ENCODE measurements around the gene THY1. TPM values are rescaled to one million over a fixed set of nuclear protein-coding genes. Genes with fewer than 3 reads are reported as not detected.

Gene THY1
- total RNA-seq, 1 donor from 2014 or later: 1.6 TPM

DNA sequence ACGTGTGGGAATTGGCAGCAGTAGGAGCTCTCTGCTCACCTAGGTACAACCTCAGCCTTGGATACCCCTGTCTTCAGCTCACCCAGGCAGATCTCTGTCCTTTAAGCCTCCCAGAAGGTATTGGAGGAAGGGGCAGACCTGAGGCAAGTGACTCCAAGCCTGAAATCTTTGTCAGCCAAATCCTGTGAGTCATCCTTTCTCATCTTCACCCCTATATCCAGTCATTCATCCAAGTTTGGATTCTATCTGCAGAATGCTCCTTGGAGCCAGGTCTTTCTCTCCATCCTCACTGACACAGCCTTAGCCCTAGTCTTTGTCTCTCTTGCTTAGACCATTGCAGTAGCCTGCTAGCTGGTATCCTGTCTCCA lies 10.4 kb upstream of the THY1 start:
- intact Hi-C loops (cut with micrococcal nuclease): no loop called here
- no peak overlapping the region for H3K27ac Mint-ChIP-seq

DNA sequence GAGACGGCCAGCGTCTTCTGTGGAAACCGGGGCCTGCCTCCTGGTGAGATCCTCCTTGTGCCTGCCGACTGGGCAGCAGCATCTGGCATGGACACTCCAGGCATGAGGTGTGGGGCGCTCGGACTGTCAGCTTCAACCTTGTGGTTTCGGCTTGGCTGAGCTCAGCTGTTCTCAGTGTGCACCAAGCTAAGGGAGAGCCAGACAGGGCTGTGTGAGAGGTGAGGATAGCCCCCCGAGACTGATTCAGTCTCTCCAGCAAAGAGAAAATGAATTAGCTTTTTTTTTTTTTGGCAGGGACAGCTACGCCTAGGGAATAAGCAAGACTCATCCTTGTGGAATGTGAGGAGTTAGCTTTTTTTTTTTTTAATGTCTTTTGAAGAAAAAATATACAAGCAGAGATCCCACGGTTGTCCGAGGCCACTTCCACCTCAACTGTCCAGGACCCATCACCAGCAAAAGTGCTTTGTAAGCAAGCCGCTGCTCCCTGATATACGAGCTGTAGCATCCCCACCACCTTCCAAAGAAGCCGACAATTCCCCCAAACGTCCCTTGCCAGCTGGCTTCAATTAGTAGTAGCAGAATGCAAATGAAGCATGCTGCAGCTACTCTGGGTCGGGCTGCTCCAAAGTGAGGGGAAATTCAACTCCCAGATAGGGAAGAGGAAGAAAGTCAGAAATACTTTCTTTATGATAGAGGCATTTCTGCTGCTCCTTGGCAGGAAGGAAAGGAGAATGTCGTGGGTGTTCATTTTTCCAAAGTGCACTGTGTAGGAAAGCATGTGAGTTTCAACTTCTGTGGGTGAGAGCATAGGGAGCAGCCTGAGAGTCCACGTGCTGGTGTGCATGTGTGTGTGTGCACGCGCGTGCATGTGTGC lies 9.7 kb upstream of the THY1 start:
- no peaks in the 10 kb centered on the region for H3K4me1 Mint-ChIP-seq
- H3K27me3 Mint-ChIP-seq: peaks cover 22% of the 10 kb centered on the region
- intact Hi-C loops (cut with micrococcal nuclease): no loop called here
- DNase-seq: no peak
- H3K36me3 Mint-ChIP-seq (ENCODE audit: low read depth): no peaks in the 10 kb centered on the region
- H3K27ac Mint-ChIP-seq: no peak overlapping the region
- H3K9me3 Mint-ChIP-seq: peaks cover 3% of the 10 kb centered on the region
- H3K4me3 Mint-ChIP-seq: no peak overlapping the region

More for the DNA sequence above, 10.4 kb upstream of the THY1 start:
- no peak overlapping the region for H3K4me3 Mint-ChIP-seq
- H3K9me3 Mint-ChIP-seq: peaks cover 3% of the 10 kb centered on the region
- H3K27me3 Mint-ChIP-seq: peaks cover 20% of the 10 kb centered on the region
- no peaks in the 10 kb centered on the region for H3K36me3 Mint-ChIP-seq (ENCODE audit: low read depth)
- DNase-seq: no peak
- H3K4me1 Mint-ChIP-seq: no peaks in the 10 kb centered on the region

DNA sequence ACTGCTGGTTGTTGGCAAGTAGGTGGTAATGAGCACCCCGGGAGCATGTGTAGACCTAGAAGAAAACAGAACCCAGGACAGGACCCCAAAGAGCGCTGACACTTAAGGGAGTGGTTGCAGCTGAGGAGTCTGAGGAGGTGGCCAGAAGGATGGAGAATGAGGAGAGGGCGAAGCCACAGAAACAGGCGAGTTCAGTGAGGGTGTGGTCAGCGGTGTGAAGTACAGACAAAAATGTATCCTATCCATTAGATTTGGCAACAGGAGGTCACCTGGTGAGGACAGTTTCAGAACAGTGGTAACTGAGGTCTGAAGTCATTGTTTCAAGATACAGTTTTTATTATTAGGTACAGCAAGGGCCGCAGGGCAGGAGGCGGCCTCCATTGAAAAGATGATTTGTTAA lies 8.6 kb upstream of the THY1 start:
- H3K9me3 Mint-ChIP-seq: no peaks in the 10 kb centered on the region
- H3K27me3 Mint-ChIP-seq: peaks cover 22% of the 10 kb centered on the region
- DNase-seq: no peak
- no peak overlapping the region for H3K4me3 Mint-ChIP-seq
- intact Hi-C loops (cut with micrococcal nuclease): no loop called here
- H3K27ac Mint-ChIP-seq: no peak overlapping the region
- no peaks in the 10 kb centered on the region for H3K36me3 Mint-ChIP-seq (ENCODE audit: low read depth)
- no peaks in the 10 kb centered on the region for H3K4me1 Mint-ChIP-seq

DNA sequence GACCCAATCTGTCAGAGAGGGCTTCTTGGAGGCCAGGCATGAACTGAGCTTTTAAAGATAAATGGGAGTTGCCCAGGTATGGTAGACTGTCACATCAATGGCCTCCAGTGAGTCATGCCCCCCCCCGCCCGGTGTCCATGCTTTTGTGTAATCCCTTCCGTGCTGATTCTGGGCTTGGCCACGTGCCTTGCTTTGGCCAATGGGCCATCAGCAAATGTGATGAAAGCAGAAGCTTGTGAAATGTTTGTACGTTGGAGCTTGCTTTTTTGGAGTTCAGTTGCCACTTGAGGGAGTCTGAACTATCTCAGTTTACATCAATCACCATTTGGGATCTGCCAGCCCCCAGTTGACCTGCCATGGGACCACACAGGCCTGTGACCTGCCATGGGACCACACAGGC lies 4.3 kb upstream of the THY1 start:
- Mint-ChIP-seq H3K27ac (no peak overlapping the region), H3K4me3 (no peak overlapping the region), H3K4me1 (peaks cover 6% of the 10 kb centered on the region), H3K36me3 (ENCODE audit: low read depth) (no peaks in the 10 kb centered on the region), H3K27me3 (peaks cover 37% of the 10 kb centered on the region), H3K9me3 (no peaks in the 10 kb centered on the region)
- DNase-seq: no peak
- intact Hi-C loops (cut with micrococcal nuclease): no loop called here

DNA sequence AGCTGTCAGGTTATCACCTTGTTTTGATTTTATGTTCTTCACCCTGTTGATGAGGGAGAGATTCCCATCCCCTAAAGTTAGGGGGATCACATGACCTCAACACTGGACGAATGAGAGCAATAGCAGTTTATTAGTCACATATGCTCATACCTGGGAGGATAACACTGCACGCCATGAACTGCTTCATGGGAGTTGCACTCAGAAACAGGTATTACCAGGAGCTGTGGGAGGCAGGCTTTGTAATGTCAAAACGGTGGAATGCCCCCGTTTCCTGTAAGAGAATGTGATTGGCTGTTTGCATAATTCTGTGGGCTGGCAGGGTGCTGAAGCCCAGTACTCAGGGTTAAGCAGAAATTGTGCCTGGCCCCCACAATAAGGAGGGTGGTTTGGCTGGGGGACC lies 3.2 kb upstream of the THY1 start:
- Mint-ChIP-seq H3K36me3 (ENCODE audit: low read depth) (no peaks in the 10 kb centered on the region), H3K4me1 (peaks cover 11% of the 10 kb centered on the region), H3K27ac (no peak overlapping the region), H3K9me3 (no peaks in the 10 kb centered on the region), H3K4me3 (no peak overlapping the region), H3K27me3 (peaks cover 43% of the 10 kb centered on the region)
- DNase-seq: no peak
- intact Hi-C loops (cut with micrococcal nuclease): no loop called here

DNA sequence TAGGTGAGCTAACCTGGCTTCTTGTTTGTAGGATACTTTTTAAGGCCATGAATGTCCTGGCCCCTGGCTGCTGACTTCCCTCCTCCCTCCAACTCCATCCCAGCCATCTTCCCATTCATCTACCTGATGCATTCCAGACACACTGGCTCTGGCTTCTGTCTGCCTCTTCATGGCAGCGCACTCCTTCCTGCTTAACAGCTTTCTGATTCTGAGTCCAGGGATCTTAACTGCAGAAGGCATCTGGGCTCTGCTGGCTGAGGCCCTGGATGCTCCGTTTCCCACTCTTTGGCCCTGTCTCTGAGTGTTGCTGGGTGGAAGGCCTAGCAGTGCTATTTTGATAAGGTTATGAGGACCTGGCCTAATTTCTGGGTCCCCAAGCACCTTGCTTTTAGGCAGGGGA lies 1.8 kb upstream of the THY1 start:
- Mint-ChIP-seq H3K9me3 (no peaks in the 10 kb centered on the region), H3K4me1 (peaks cover 11% of the 10 kb centered on the region), H3K27me3 (peaks cover 39% of the 10 kb centered on the region), H3K36me3 (ENCODE audit: low read depth) (no peaks in the 10 kb centered on the region), H3K4me3 (no peak overlapping the region), H3K27ac (no peak overlapping the region)
- DNase-seq: no peak
- intact Hi-C loops (cut with micrococcal nuclease): no loop called here

DNA sequence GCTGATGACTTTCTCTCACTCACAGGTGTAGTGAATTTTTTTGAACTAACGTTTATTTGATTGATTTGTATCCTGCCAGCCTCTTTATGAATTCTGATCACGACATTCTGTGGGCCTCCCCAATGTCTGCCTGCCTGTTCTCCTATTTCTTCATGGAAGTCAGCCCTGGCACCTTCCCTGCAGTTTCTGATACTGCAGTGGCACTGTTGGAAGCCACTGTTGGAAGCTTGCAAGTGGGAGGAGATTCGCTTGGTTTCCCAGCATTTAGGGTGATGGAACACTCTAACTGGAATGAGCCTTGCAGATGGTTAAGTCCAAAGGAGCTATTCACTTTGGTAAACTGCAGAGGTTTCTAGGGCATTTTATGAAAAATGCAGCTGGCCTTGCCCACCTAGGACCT lies 1.3 kb upstream of the THY1 start:
- no peaks in the 10 kb centered on the region for H3K9me3 Mint-ChIP-seq
- H3K36me3 Mint-ChIP-seq (ENCODE audit: low read depth): no peaks in the 10 kb centered on the region
- H3K4me3 Mint-ChIP-seq: no peak overlapping the region
- peaks cover 41% of the 10 kb centered on the region for H3K27me3 Mint-ChIP-seq
- H3K27ac Mint-ChIP-seq: no peak overlapping the region
- peaks cover 11% of the 10 kb centered on the region for H3K4me1 Mint-ChIP-seq
- intact Hi-C loops (cut with micrococcal nuclease): no loop called here
- DNase-seq: no peak

DNA sequence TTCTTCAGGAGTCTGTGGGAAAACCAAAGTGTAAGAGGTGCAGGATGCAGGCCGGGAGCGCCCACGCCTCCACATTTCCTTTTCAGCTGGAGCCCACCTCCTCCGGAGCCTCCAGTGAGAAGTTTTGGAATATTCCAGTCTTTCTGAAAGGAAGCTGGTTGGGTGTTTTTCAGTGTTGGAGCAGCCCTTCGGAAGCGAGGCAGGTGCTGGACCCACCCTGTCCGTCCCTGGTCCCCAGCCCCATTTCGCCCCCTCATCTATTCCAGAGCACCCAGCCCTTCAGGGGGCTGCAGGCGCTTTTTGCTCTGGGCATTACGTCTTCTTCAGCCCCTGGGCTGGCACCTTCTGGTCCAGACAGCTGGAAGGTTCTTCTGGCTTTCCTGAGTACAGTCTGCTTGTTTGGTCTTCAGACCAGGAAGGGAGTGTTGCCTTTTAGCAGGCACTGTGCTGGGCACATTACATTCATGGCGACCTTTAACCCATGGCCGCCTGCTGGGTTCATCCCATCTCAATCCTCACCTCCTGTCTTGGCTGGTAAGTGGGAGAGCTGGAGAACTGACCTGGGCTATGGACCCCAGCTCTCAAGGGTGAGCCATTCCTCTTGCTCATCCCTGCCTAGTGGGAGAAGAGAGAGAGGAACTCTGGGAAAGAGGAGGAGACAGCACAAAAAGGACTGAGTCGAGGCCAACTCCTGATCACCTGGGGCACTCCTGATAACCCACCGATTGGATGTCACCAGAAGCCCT lies 710 bp upstream of the THY1 start:
- no peaks in the 10 kb centered on the region for H3K36me3 Mint-ChIP-seq (ENCODE audit: low read depth)
- H3K4me1 Mint-ChIP-seq: peaks cover 11% of the 10 kb centered on the region
- H3K27ac Mint-ChIP-seq: no peak overlapping the region
- no peak for DNase-seq
- peaks cover 41% of the 10 kb centered on the region for H3K27me3 Mint-ChIP-seq
- H3K4me3 Mint-ChIP-seq: no peak overlapping the region
- H3K9me3 Mint-ChIP-seq: no peaks in the 10 kb centered on the region
- intact Hi-C loops (cut with micrococcal nuclease): no loop called here

DNA sequence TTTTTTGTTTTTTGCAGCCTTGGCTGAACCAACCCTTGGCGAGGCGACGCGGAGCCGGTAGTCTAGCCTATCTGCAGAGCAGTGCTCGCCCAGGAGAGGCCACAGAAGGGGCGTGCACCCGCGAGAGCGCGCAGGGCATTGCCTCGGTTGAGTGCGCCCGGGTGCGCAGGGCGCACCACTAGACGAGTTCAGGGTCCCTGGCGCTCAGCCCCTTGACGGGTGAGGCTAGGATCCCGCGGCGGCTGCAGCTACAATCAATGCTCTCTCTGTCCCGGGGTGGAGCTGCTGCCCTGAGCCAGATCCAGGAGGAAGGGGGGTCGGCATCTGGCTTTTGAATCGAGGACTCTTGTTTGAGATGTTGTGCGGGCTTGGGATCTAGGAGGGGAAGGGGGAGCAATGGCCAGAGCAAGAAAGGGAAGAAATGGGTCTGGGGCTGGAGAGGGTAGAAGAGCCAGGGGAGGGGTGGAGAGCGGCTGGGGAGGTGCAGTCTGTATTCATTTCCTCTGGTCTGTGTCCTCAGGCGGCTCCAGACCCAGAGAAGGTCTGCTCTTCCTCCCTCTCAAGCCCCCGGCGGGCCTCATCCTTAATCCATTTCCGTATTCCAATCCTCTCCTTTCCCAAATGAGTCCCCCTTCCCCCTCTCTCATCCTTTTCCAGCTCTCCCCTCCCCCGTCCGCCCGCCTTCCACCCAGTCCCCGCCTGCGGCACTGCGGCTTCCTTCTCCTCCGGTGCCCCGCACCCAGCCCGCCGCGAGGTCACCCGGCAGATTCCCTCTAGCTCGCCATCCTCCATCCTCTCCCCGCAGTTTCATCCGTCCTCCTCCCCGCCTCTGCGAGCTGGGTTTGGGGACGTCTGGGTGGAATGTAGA lies 797 bp downstream of the THY1 start:
- Mint-ChIP-seq H3K27ac (no peak overlapping the region), H3K27me3 (peaks cover 38% of the 10 kb centered on the region), H3K4me3 (peak overlapping the region; percentile 64), H3K36me3 (ENCODE audit: low read depth) (no peaks in the 10 kb centered on the region), H3K9me3 (no peaks in the 10 kb centered on the region), H3K4me1 (peaks cover 11% of the 10 kb centered on the region)
- intact Hi-C loops (cut with micrococcal nuclease): no loop called here
- no peak for DNase-seq

DNA sequence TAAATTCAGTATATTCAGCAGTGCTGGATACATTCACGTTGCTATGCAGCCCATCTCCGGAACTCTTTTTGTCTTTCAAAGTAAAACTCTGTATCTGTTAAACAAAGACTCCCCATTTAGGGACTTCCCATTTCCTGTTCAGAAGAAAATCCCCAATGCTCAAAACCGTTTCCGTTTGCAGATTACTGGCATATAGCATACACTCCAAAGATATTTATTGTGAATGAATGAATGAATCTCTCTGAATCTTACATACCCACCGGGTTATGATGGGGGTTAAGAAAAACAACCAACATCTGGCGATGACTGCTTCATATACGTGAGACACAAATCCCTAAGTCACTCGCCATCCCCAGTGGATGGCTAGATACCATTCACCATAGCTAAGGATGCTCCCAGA lies 1.6 kb downstream of the THY1 start:
- peaks cover 38% of the 10 kb centered on the region for H3K27me3 Mint-ChIP-seq
- intact Hi-C loops (cut with micrococcal nuclease): no loop called here

DNA sequence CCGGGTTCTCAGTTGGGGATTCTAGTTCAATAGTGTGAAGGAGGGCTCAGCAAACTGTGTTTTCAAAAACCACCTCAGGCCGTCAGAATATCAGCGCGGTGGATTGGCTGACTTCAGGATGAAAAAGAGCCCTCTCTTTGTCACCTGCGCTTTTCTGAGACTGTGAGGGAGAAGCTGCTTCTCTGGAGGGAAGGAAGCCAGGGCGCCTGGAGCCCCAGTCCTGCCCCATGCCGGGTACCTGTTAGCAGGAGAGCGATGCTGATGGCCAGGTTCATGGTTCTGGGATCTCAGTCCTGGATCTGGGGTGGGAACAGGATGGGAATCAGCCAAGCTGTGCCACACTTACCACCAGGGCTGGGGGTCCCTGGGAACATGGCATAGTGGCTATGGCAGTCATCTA lies 2.3 kb downstream of the THY1 start:
- H3K36me3 Mint-ChIP-seq (ENCODE audit: low read depth): no peaks in the 10 kb centered on the region
- H3K4me1 Mint-ChIP-seq: peaks cover 9% of the 10 kb centered on the region
- H3K27me3 Mint-ChIP-seq: peaks cover 38% of the 10 kb centered on the region
- DNase-seq: no peak
- no peaks in the 10 kb centered on the region for H3K9me3 Mint-ChIP-seq
- no peak overlapping the region for H3K27ac Mint-ChIP-seq
- intact Hi-C loops (cut with micrococcal nuclease): no loop called here
- H3K4me3 Mint-ChIP-seq: no peak overlapping the region

More for the DNA sequence above, 1.6 kb downstream of the THY1 start:
- Mint-ChIP-seq H3K9me3 (no peaks in the 10 kb centered on the region), H3K4me3 (peak overlapping the region; percentile 10), H3K27ac (no peak overlapping the region), H3K4me1 (peaks cover 11% of the 10 kb centered on the region), H3K36me3 (ENCODE audit: low read depth) (no peaks in the 10 kb centered on the region)
- no peak for DNase-seq

DNA sequence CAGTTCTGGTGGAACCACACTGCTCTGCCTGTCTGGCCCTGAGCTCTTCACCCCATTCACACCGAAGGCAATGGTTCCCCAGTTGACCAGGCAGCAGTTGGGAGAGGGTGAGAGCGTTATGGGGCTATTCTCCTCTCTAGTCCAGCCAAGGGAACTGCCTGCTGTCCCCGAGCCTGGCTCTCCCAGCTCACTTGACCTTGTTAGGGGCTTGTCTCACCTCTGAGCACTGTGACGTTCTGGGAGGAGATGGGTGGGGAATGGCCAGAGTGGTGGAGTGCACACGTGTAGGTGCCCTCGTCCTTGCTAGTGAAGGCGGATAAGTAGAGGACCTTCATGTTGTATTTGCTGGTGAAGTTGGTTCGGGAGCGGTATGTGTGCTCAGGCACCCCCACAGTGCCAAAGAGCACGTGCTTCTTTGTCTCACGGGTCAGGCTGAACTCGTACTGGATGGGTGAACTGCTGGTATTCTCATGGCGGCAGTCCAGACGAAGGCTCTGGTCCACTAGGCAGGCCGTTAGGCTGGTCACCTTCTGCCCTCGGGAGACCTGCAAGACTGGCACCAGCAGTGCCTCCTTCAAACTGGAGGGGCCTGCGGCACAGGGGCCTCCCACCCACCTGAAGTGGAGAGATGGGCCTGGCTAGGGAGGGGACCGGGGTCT lies 3.0 kb downstream of the THY1 start:
- no peaks in the 10 kb centered on the region for H3K36me3 Mint-ChIP-seq (ENCODE audit: low read depth)
- H3K4me1 Mint-ChIP-seq: peaks cover 9% of the 10 kb centered on the region
- H3K9me3 Mint-ChIP-seq: no peaks in the 10 kb centered on the region
- DNase-seq: no peak
- no peak overlapping the region for H3K27ac Mint-ChIP-seq
- peaks cover 36% of the 10 kb centered on the region for H3K27me3 Mint-ChIP-seq
- H3K4me3 Mint-ChIP-seq: no peak overlapping the region
- intact Hi-C loops (cut with micrococcal nuclease): no loop called here

DNA sequence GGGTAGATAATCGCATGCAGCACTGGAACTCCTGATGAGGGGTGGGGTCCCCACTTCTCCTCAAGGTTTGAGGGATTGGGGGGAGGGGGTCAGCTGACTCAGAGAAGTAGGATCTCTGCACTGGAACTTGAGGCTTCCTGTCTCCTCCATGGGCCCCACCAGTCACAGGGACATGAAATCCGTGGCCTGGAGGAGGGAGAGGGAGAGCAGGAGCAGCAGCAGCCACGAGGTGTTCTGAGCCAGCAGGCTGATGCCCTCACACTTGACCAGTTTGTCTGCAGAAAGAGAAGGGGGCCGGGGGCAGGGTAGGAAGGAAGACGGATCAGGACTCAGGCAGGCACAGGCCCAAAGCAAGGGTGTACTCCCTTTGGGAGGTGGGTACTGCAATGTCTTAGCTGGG lies 3.7 kb downstream of the THY1 start:
- Mint-ChIP-seq H3K36me3 (ENCODE audit: low read depth) (no peaks in the 10 kb centered on the region), H3K9me3 (no peaks in the 10 kb centered on the region), H3K4me3 (no peak overlapping the region), H3K4me1 (peaks cover 9% of the 10 kb centered on the region), H3K27me3 (peaks cover 30% of the 10 kb centered on the region), H3K27ac (no peak overlapping the region)
- DNase-seq: no peak
- intact Hi-C loops (cut with micrococcal nuclease): no loop called here

Data from activated CD4-positive, alpha-beta T cell treated with anti-CD3 and anti-CD28 coated beads, Interleukin-2, amount 10 ng/mL, durations not matched to agents 24 days and 14 days (primary cell).